ENCODE measurements around the gene HERC4.
"Not testable (repeated sequence)": the region's sequence is repeated elsewhere in the genome, so short reads cannot be mapped to it uniquely, and the experiment has no call there.

Gene HERC4

DNA sequence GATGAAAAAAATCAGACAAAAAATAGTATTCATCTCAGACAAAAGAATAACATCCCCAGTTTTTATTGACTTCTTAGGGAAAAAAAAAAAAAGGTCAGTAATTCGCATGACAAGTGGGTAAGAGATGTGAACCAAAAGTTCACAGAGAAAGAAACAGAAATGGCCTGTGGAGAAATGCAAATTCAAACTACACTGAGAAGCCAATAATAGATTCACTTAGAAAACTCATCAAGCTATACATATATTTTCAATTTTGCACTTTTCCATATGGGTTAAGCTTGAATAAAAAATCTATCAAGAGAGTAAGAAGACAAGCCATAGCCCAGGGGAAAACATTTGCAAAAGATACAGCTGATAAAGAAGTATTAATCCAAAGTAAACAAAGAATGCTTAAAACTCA is 28.0 kb downstream of the HERC4 start:
- DNase-seq: no peak

GRCh38 chr10:68046642-68047041 is 28.4 kb downstream of the HERC4 start:
- no peak for DNase-seq

DNA sequence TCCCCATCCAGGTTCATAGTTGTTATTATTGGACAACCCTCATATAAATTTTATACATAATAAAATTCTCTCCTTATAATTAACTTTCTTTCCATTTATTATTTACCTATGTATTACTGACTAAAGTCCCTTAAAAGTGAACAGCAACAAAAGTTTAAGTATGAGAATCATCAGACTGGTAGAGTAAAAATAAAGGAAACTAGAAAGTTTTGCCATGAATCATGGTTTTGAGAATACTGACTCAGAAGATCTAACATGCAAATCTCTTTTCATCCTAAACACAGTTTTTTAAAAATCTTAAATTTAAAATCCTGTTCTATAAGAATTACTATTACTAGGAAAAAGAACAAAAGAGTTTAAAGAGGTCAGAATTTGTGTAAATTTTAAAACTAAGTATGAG is 32.1 kb downstream of the HERC4 start:
- no peak for DNase-seq

- no peak for DNase-seq
These were observed 43.0 kb downstream of the HERC4 start for GRCh38 chr10:68032113-68032512.

DNA sequence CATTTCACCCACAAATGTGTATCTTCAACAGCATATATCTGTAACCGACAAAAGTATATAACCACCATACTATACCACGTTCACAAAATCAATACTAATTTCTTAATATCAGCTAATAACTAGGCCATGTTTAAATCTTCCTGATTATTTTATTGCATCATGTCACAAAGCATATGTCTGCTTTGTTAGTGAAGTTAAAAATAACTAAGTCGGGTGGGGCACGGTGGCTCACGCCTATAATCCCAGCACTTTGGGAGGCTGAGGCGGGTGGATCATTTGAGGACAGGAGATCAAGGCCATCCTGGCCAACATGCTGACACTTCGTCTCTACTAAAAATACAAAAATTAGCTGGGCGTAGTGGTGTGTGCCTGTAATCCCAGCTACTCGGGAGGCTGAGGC is 47.7 kb downstream of the HERC4 start:
- DNase-seq: no peak

DNA sequence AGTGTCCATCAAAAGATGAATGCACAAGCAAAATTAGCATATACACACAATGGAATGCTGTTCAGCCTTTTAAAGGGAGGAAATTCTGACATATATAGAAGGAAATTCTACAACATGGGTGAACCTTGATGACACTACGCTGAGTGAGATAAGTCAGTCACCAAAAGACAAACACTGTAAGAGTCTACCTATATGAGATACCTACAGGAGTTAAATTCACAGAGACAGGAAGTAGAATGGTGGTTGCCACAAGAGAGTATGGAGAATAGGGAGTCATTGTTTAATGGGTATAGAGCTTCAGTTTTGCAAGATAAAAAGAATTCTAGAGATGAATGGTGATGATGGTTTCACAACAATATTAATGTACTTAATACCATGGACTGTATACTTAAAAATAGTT is 51.8 kb downstream of the HERC4 start:
- DNase-seq: no peak

- not testable (repeated sequence) for DNase-seq
These were observed 52.8 kb downstream of the HERC4 start for GRCh38 chr10:68022324-68022723.

GRCh38 chr10:68016519-68016918 is 58.6 kb downstream of the HERC4 start:
- DNase-seq: not testable (repeated sequence)

DNA sequence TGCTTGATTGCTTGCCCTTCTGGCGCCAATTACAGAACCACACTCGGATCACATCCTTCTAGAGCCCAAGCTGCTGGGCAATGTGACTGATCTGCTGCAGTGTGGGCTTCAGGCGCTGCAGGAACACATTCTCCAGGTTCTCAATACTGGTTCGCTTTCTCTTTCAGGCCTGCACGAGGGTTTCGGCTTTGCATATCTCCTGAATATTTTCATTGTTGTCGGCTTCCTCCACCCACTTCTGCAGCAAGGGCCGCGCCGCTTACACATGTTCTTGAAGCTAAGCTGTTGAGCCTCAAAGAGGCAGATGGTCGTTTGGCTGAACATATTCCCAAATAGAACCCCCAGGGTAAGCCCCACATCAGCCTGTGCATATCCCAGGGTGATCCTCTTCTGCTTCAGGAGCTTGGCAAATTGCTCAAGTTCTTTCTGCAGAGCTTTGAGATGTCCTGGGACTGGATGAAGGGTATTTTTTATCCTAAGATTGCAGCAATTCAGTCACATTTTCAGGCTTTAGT is 64.6 kb downstream of the HERC4 start:
- no peak for DNase-seq

- DNase-seq: no peak
These were observed 67.7 kb downstream of the HERC4 start for GRCh38 chr10:68007356-68007755.

DNA sequence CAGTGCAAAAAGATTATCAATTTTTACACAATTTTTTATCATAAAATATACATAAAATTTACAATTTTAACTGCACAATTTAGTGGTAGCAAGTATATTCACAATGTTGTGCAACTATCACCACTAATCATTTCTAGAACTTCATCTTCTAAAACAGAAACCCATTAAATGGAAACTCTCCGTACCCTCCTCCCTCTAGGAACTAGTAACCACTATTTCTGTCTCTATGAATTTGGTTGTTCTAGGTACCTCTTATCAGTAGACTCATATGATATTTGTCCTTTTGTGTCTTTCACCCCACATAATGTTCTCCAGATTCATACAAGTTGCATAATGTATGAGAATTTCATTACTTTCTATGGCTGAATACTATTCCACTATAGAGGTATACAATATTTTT is 73.5 kb downstream of the HERC4 start:
- no peak for DNase-seq

DNA sequence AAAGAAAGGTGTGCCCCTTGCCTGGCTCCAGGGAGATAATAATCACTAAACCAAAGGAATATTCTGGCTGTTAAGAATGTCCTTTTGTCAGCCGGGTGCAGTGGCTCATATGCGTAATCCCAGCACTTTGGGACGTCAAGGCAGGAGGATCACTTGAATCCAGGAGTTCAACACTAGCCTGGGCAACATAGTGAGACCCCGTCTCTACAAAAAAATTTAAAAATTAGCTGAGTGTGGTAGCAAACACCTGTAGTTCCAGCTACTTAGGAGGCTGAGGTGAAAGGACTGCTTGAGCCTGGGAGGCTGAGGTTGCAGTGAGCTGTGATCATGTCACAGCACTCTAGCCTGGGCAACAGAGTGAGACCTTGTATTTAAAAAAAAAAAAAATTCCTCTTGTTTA is 74.1 kb downstream of the HERC4 start:
- DNase-seq: no peak

GRCh38 chr10:67990093-67990492 is 85.0 kb downstream of the HERC4 start:
- DNase-seq: no peak

DNA sequence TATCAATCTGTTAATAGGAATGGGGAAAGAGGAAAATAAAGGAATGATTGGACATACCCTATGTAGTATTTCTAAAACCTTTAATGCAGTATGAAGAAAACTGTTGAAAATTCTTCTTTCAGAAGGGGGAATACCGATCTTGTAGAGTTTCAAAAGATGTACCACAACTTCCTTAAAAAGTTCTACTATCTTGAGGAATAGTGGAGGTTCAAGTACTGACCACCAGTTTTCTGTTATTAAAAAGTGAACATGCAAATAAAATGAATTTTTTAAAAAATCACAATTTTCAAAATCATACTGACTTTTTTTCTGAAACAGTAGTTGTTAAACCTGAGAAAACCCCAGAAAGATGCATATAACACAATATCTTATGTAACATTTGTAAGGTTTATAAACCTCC is 86.5 kb downstream of the HERC4 start:
- no peak for DNase-seq

GRCh38 chr10:67982603-67983002 is 92.5 kb downstream of the HERC4 start:
- not testable (repeated sequence) for DNase-seq

DNA sequence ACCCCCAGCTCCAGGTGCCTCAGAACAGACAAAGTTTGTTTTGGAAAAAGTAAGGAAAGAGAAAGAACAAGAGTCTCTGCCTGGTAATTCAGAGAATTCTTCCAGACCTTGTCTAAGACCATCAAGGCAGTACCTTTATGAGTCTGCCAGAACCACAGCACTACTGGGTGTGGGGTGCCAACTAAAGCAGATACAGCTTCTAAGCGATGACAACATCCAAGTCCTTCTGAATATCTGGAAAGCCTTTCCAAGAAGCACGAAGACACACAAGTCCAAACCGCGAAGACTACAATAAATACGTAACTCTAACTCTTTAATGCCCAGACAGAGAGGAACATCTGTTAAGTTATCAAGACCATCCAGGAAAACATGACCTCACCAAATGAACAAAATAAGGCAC is 96.3 kb downstream of the HERC4 start:
- DNase-seq: no peak

DNA sequence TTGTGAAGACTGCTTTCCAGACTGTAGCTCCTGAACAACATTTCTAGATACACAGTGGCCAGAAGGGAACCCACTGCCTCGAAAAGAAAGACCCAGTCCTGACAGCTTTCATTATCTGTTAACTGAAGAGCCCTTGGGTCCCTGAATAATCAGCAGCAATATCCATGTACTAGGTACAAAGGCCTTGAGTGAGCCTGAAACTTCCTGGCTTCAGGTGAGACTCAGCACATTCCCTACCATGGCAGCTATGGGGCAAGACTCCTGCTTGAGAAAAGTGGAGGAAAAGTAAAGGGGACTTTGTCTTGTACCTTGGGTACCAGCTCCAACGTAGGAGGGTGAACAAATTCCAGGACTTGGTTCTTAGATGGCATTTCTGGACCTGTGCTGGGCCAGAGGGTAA is 97.8 kb downstream of the HERC4 start:
- DNase-seq: no peak

GRCh38 chr10:67976292-67977245 is 98.5 kb downstream of the HERC4 start:
- no peak for DNase-seq

GRCh38 chr10:67975871-67976270 is 99.2 kb downstream of the HERC4 start:
- no peak for DNase-seq

DNA sequence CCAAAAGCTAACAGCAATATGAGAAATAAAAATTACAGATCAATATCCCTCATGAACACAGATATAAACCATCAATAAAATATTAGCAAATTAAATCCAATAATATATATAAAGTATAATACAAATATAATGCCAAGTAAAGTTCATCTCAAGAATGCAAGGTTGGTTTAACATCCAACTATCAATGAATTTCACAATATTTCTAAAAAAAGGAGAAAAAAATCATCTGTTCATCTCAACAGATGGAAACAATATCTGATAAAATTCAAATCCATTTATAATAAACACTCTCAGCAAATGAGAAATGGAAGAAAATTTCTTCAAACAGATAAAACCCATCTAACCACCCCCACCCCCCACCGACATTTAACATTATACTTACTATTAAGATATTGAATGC is 103.8 kb downstream of the HERC4 start:
- no peak for DNase-seq

DNA sequence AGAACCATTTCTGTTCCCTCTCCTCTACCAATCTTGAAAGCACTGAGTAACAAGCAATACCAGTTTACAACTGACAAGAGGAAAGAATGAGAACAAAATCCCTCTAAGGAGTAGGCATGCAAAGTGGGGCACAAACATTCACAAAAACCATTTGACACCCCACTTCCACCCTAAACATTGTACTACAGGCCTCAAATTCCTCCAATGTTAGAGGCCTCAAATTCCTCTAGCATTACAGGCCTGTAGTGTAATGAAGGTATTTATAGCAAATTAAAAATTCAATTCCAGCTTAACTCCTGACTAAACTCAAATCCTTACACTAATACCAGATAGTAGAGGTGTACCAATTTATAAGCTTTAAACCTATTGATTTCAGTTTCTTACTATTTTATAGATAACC is 105.2 kb downstream of the HERC4 start:
- DNase-seq: no peak

DNA sequence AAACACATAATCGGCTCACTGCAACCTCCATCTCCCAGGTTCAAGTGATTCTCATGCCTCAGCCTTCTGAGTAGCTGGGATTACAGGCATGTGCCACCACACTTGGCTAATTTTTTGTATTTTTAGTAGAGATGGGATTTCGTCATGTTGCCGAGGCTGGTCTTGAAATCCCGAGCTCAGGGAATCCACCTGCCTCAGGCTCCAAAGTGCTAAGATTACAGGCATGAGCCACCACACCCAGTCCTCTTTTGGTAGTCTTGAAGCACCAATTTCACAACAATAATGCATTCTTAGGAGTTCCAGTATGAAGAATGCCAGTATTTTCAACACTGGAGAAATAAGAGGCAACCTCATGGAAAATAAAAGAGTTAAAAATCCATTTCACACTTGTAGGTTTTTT is 109.0 kb downstream of the HERC4 start:
- not testable (repeated sequence) for DNase-seq

- DNase-seq: no peak
These were observed 109.6 kb downstream of the HERC4 start for GRCh38 chr10:67965456-67965855.

DNA sequence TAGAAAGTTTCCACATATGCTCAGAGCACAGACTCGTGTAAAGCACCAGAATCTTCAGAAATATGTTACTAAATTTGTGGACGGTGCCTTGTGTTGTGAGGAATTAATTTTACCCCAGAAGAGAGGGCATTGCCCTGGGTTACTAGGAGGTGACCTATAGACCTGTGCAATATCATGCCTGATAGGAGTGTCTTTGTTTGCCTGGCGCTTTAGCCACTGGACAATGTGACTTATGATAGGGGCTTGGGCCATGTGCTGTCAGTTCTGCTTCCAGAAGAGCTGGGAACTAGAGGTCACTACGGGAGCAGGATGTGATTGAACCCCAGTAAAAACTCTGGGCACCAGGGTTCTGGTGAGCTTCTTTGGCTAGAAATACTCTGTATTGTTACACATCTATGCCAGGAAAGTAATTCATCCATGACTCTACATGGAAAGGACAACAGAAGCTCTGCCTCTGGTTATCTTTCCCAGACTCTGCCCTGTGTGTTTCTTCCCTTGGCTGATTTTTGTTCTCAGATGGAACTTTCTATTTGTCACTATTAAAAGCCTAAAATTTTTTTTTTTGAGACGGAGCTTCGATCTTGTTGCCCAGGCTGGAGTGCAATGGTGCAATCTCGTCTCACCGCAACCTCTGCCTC is 115.1 kb downstream of the HERC4 start:
- no peak for DNase-seq

All from right forelimb (tissue), 1 donor.